ENCODE data around the gene DMRTB1.

DNA sequence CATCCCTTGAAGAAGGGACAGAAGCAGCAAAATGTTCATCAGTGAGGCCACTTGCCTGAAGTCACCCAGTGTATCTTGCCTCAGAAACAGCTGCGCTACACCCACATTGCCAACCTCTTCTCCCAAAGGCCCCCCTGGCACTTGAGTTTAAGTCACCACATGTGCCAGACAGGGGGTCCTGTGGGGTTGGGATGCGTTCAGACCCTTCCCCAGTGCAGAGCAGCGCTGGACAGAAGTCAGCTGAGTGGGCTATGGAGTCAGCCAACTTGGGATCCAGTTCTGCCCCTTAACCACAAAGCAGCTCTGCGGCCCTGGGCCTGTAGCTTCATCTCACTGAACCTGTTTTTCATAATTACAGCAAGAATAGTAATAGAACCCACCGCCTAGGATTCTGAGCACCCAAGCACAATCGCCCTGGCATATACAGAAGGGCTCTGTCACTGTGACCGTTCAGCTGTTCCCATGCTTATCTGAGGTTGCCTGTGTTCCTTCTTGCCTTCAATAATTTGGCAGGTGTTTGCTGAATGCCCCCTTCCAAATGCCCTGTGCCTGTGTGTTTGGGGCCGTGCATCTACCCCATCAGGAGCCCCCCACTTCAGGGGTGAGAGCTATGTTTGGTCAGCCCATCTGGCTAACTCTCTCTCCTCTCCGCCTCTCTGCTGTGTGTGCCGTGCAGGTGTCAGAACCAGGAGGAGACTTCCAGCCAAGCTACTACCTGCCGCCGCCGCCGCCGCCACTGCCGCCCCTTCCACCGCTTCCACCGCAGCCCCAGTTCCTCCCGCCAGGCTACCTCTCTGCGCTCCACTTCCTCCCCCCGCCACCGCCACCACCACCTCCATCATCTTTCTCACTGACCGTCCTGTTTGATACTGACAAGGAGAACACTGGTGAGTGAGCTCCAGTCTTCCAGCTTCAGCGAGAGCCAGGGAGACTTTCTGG, 5.0 kb downstream of the DMRTB1 start:
- TF ChIP-seq, protein P1, sequence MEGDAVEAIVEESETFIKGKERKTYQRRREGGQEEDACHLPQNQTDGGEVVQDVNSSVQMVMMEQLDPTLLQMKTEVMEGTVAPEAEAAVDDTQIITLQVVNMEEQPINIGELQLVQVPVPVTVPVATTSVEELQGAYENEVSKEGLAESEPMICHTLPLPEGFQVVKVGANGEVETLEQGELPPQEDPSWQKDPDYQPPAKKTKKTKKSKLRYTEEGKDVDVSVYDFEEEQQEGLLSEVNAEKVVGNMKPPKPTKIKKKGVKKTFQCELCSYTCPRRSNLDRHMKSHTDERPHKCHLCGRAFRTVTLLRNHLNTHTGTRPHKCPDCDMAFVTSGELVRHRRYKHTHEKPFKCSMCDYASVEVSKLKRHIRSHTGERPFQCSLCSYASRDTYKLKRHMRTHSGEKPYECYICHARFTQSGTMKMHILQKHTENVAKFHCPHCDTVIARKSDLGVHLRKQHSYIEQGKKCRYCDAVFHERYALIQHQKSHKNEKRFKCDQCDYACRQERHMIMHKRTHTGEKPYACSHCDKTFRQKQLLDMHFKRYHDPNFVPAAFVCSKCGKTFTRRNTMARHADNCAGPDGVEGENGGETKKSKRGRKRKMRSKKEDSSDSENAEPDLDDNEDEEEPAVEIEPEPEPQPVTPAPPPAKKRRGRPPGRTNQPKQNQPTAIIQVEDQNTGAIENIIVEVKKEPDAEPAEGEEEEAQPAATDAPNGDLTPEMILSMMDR (conservative IDR thresholded peaks at IDR 0.05 in 1 of 2, IDR thresholded peaks at IDR 0.05 in 1 of 2; ENCODE audit: low read depth in 1 of 2, low read length in 2 of 2) = no peak
- TF ChIP-seq EZH2 (IDR thresholded peaks at IDR 0.05; ENCODE audit: low read length, missing control alignments) = no peak
